Posterior cingulate gyrus (tissue), 11 donors: Measurements from ENCODE around the gene NT5DC2.

Experiments
- DNase-seq, 10 donors: peaks; one replicate each; pipeline versions ENCODE4 v3.0.0 to v3.0.0-alpha.2; 2020 to 2021; ENCODE audit warnings: mixed read lengths in 3 of 10
- intact Hi-C: fragments of 100-400 bp; cut with DNase I; formaldehyde crosslinking; loops from one replicate; pipeline ENCODE4 v1.15.1; 2023

NT5DC2 gene

DNA sequence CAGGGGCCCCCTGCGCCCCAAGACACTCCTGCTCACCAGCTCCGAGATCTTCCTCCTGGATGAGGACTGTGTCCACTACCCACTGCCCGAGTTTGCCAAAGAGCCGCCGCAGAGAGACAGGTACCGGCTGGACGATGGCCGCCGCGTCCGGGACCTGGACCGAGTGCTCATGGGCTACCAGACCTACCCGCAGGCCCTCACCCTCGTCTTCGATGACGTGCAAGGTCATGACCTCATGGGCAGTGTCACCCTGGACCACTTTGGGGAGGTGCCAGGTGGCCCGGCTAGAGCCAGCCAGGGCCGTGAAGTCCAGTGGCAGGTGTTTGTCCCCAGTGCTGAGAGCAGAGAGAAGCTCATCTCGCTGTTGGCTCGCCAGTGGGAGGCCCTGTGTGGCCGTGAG lies 41.6 kb downstream of the NT5DC2 start:
- no peak for DNase-seq
- intact Hi-C loops, result no loop called here

DNA sequence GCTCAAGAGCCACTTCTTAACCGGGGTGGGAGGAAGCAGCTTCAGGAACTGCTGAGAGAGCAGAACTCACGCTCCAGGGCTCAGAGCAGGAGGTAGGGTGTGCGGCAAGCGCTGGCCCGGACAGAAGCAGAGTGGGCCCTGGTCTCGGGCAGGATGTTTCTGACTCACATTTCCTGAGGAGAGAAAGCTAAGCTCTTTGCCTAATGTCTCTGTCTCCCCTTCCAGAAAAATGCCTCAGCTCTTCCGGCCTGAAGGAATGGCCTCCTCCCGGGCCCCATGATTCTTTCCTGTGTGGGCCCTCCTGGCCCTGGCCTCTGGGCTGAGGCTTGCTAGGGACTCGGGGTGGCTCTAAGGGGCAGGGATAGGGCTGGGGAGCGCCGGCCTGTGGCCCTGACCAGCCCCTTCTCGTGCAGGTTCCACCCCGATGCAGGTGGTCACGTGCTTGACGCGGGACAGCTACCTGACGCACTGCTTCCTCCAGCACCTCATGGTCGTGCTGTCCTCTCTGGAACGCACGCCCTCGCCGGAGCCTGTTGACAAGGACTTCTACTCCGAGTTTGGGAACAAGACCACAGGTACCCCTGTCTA lies 42.6 kb downstream of the NT5DC2 start:
- no peak for DNase-seq
- intact Hi-C loops, result no loop called here

DNA sequence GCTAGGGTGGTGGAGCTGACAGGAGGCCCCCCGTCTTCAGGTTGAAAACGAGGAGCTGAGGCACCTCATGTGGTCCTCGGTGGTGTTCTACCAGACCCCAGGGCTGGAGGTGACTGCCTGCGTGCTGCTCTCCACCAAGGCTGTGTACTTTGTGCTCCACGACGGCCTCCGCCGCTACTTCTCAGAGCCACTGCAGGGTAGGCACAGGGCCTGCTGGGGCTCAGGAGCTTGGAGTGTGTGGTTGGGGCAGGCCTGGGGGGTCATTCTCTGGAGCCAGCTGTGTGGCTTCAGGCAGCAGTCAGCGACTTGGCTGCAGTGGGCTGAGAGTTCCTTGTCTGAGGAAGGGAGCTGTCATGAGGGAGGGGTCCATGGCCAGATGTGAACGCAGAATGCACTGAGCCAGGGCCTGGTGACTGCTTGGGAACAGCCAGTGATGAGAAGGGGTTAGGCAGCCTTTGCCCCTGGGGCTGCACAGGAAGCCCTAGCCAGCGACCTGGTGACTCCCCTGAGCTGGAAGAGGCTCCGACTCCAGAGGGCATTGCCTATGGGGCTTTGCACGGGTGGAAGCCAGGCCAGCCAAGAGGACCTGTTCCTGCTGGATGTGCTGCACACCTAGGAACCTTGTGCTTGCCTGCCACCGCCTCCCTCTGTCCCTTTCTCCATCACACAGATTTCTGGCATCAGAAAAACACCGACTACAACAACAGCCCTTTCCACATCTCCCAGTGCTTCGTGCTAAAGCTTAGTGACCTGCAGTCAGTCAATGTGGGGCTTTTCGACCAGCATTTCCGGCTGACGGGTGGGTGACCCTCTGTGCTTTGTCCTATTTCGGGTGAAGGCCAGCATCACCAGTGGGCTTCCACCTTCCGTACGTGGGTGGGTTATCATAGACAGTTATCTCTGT lies 43.4 kb downstream of the NT5DC2 start:
- DNase-seq, result no peak
- intact Hi-C loops, result no loop called here

DNA sequence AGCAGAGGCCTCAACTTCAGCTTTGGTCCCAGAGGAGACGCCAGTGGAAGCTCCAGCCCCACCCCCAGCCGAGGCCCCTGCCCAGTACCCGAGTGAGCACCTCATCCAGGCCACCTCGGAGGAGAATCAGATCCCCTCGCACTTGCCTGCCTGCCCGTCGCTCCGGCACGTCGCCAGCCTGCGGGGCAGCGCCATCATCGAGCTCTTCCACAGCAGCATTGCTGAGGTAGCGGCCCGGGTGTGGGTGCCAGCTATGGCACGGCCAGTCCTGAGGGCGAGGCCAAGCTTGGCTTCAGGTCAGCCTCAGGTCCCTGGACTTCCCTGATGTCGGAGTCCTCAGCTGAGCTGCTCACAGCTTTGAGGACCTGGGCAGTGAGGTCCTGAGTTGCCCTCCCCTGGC lies 44.2 kb downstream of the NT5DC2 start:
- intact Hi-C loops, result no loop called here
- DNase-seq, result no peak

DNA sequence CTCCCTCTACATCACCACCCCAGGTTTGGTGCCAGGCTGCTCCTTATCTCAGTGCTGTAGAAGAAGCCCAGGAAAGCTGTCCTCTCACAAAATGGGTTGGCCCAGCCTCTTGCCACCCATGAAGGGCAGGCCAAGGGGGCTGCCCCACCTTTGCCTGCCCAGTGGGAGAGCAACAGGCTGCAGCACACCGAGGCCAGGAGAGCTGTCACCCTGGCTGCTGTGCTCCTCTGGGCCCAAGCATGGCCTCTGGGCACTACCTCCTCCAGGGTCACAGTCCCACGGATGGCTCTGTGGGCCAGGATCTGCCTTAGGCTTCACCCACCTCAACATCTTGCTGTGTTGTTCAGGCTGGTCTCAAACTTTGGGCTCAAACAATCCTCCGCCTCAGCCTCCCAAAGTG lies 44.9 kb downstream of the NT5DC2 start:
- no peak for DNase-seq
- intact Hi-C loops, result no loop called here

DNA sequence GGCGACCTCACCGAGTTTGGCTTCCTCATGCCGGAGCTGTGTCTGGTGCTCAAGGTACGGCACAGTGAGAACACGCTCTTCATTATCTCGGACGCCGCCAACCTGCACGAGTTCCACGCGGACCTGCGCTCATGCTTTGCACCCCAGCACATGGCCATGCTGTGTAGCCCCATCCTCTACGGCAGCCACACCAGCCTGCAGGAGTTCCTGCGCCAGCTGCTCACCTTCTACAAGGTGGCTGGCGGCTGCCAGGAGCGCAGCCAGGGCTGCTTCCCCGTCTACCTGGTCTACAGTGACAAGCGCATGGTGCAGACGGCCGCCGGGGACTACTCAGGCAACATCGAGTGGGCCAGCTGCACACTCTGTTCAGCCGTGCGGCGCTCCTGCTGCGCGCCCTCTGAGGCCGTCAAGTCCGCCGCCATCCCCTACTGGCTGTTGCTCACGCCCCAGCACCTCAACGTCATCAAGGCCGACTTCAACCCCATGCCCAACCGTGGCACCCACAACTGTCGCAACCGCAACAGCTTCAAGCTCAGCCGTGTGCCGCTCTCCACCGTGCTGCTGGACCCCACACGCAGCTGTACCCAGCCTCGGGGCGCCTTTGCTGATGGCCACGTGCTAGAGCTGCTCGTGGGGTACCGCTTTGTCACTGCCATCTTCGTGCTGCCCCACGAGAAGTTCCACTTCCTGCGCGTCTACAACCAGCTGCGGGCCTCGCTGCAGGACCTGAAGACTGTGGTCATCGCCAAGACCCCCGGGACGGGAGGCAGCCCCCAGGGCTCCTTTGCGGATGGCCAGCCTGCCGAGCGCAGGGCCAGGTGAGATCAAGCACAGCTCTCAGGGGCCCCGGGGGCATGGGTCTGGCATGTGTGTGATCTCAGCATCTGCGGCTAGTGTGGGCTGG lies 45.6 kb downstream of the NT5DC2 start:
- intact Hi-C loops, result no loop called here
- DNase-seq, result no peak

DNA sequence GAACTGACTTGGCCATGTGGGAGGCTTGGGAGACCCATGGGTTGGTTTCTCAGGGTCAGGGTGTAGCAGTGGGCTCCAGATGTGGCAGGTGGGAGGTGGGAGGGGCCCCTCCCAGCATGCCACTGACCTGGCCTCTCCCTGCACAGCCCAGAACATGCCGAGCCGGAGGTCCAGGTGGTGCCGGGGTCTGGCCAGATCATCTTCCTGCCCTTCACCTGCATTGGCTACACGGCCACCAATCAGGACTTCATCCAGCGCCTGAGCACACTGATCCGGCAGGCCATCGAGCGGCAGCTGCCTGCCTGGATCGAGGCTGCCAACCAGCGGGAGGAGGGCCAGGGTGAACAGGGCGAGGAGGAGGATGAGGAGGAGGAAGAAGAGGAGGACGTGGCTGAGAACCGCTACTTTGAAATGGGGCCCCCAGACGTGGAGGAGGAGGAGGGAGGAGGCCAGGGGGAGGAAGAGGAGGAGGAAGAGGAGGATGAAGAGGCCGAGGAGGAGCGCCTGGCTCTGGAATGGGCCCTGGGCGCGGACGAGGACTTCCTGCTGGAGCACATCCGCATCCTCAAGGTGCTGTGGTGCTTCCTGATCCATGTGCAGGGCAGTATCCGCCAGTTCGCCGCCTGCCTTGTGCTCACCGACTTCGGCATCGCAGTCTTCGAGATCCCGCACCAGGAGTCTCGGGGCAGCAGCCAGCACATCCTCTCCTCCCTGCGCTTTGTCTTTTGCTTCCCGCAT lies 46.4 kb downstream of the NT5DC2 start:
- DNase-seq, result no peak
- intact Hi-C loops, result no loop called here

DNA sequence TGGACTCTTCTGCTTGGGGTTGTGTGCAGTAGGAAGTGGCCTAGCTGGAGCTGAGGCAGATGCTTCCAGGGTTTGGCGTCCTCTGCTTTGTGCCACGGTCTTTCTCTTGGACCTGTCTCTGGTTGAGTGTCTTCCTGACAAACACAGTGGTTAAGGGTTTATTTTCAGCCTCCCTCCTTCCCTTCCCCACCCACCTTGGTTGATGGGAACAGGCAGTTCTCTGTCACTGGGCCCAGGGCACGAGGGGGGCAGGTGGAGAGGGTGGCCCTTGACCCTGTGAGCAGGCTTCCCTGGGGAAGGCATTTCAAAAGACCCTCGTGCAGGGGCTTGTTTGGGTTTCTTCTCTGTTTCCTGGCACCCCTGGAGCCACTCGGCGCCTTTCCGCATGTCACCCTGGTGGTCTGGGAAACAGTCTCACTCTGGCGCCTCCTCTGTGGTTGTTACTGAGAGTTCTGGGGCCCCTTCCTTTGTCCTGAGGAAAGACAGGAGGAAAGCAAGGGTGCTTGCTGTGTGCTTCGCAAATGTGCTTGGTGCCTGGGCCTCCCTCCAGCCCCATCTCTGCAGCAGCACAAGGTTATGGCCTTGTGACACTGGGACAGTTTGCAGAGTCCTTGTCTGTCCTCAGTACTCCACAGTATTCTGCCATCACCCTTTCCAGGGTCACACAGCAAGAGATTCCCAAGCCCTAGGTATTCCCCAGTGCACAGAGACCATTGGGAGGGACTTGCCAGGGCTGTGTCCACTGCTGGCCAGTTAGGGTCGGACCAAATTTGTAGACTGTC lies 48.8 kb downstream of the NT5DC2 start:
- no peak for DNase-seq
- intact Hi-C loops, result no loop called here

DNA sequence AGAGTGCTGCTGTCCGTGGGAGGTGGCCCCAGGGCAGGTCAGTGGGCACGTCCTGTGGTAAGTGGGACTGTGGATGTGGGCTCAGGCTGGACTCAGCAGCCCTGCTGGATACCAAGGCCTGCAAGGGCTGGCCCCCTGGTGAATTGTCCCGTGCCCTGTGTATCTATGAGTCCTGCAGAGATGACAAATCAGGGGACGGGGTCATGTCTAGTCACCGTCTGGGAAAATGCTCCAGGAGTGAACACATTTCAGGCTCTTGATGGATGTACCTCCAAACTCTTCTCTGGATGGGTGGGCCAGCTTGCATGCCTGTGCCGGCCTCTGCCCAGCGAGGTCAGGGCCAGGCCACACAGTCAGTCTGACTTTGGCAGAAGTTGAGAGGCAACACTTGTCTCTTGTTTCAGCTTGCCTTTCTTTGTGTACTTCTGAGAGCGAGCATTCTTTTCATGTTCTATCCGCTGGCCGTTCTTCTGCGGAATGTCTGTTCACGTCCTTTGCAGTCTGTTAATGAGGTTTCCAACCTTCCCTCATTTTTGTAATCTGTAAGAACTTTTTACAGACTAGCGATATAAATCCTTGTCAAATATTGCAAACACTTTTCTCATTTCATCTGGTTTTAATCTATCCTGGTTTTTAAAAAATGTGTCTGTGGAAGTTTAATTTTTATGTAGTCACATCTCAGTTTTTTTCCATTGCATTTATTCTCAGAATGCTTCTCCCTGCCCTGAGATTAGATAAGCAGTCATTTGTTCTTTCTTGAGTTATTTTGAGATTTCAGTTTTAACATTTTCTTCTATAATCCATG lies 49.9 kb downstream of the NT5DC2 start:
- DNase-seq, result no peak

DNA sequence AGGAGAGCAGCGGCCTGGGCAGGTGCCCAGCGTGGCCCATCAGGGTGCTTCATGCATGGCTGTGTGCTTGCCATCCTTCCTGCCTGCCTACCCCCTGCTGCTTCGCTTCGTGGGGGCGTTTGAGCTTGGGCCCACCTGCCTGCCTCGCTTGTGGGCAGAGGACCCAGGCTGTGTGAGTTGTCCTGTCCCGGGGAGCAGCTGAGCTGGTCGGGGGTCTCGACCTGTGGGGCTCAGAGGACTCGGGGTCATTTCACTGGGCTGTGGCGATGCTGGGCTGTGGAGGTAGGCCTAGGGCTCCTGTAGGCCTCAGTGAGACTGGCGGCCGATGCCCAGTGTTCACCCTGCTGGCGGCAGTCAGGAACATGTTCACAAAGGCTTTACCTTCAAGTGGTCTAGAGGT lies 50.6 kb downstream of the NT5DC2 start:
- intact Hi-C loops, result no loop called here
- no peak for DNase-seq

More for the DNA sequence above, 49.9 kb downstream of the NT5DC2 start:
- intact Hi-C loops, result no loop called here

DNA sequence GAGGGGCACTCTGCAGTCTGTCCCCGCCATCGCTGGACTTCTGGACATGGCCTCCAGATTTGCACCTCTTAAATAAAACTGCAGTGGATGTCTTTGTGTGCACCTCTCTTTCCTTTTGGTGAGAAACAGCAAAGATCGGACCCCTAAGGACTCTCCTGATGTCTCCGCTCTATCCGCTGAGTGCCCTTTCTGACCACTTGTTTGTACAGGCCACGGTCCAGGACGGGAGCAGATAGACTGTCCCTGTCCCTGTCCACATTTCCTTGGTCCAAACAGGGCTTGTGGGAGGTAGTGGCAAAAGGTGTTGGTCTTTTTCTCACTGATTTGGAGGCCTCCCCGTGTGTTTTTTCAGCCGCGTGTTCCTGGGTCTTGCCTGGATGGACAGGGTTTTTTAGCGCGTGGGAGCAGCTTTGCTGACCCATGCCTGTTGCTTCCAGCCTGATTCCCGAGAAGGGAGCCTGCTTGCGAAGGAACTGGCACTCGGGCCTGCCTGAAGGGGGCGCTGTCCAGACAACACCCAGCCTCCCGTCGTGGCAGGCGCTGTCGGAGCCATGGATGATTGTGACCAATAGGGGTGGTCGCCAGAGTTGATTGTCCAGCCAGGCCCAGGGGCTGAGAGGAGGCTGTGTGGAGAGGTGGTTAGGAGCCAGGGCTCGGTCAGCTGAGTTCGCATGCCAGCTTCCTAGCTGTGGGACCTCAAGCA lies 51.7 kb downstream of the NT5DC2 start:
- no peak for DNase-seq
- intact Hi-C loops, result no loop called here

DNA sequence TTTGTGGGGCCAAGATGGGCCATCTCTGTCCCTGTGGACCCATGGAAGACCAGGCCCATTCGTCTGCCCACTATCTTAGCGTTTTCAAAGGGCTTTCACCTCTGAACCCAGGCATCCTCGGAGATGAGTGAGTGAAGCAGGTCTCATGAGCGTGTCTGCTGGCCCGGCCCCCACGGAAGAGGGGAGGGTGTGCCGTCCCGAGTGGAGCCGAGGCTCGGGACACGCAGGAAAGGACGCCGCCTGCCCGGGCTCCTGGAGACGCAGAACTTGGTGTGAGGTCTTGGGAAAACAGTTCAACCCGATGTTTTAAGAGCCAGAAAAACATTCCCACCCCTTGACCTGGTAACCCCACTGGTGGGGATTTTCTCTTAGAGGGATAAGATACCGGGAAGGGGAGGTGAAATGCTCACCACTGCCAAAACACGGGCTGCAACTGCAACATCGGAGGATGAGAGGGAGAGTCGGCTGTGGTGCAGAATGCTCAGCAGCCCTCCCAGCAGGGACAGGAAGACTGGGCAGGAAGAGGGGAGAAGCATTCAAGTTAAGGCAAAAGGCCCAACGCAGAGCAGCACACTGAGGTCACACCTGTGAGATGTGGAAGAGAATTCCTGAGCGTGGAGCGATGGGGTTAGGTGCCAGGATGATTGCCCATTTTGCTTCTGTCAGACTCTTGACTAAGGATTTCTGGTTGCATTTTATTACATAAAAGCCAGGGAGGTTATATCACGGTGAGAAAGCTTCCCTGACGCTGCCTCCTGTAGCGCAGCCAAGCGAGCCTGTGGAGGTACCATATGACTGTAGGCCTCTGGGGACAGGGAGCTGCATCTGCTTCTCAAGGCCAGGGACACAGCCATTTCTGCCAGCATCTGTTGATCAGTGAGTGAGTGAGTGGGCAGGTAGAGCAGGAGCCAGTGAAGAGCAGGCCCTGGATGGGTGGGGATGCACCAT lies 52.6 kb downstream of the NT5DC2 start:
- intact Hi-C loops, result no loop called here
- DNase-seq, result peak in 8 of 10 donors; percentile 54 to 95 (median 67)

DNA sequence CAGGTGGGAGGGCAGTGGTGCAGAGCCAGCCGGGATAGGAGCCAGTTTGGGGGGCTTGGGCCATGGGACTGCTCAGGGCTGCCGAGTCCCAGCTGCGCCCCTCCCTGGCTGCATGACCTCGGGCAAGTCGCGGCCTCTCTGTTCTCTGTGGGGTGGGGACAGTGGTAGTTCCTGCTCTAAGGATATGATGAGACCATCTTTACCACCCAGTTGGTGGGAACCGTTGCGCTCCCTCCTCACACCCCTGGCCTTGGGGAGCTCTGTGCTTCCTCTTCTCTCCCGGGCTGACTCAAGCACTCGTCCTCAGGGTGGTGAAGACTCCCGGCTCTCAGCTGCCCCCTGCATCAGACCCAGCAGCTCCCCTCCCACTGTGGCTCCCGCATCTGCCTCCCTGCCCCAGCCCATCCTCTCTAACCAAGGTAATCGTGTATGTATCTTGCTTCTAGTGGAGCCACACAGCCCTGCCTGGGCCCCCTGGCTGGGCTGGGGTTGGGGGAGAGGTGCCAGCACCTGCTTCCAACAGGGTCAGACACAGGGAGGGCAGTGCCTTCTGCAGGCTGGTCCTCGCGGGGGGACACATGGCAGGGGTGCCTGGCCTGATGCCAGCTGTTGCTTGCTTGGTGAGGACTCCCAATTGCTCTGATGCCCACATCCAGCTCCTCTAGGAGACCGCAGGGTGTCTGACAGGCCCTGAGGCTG lies 53.6 kb downstream of the NT5DC2 start:
- intact Hi-C loops, result no loop called here
- peak in 1 of 10 donors; percentile 9 for DNase-seq

DNA sequence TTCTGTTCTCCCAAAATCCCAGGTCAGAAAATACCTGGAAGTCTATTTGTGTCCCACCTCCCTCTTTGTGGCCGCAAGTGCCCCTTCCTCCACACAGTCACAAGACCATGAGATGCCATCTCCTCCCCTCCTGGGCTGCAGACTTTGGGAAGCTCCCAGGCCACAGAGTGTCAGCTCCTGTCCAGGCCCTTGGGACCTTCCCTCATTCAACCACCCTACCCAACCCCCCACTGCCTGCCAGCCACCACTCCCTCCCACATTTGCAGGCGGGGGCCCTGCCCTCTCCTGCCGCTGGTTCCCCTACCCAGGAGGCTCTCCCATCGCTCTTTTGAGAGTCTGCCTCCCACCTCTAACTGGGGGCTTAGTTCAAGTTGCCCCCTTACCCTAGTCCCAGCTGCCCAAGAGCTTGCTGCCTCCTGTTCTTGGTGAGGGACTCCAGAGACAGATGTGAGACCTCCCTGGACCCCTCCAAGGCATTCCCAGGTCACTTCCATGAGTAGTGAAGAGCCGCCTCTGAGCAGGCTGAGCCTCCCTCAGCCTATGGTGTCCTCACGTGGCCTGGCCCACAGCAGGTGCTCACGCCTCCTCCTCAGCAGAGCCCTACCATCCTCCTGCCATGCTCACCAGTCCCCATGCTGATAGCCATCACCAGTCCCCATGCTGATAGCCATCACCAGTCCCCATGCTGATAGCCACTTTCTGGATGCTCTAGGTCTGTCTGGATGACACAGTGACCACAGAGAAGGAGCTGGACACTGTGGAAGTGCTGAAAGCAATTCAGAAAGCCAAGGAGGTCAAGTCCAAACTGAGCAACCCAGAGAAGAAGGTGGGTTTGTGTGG lies 54.4 kb downstream of the NT5DC2 start:
- no peak for DNase-seq
- intact Hi-C loops, result no loop called here

DNA sequence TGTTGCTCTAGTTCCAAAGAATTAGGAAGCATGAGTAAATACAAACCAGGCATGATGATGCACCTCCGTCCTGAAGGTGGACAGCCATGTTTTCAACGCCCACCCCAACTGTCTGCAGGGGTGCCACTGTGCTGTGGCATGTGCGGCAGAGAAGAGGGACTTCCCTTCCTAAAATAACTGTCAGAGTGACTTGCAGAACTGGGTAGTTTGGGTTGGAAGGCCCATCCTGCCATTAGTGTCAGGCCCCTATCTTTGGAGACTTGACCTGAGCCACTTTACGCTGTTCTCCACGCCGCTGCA lies 55.9 kb downstream of the NT5DC2 start:
- DNase-seq, result no peak
- intact Hi-C loops, result no loop called here
